IMR-90 (cell line): Measurements from ENCODE around the gene PDLIM5. TPM values are rescaled to one million over a fixed set of nuclear protein-coding genes. Genes with fewer than 3 reads are reported as not detected.
A peak's percentile ranks its signal among the peaks of the same experiment; 100 is the strongest.

ENCODE experiments used
- ATAC-seq: fragments of 200-7000 bp; cut with Tn5 transposase; 2 replicates; pipeline ENCODE4 v1.9.1; 2020; ENCODE audit warnings: low read depth, mild to moderate bottlenecking, moderate library complexity
- BruUV-seq: library from RNA; stranded (reverse); fragments of 400-500 nt; replicated peaks from 2 replicates; lab custom pipeline; 2021; lab: Mats Ljungman, UMichigan
- CTCF ChIA-PET: fragments of 300-600 bp; formaldehyde crosslinking; extraction: SDS; loops from one replicate; lab custom pipeline; 2021; ENCODE audit warnings: antibody characterized with exemption; lab: Yijun Ruan, JAX
- POLR2A ChIA-PET: fragments of 300-600 bp; sonication (Branson Sonifier 250); formaldehyde crosslinking; loops from one replicate; lab custom pipeline; 2022; ENCODE audit warnings: antibody characterized with exemption; ENCODE audit not compliant: unreplicated experiment; lab: Charles Lee
- DNase-seq: peaks from one replicate; pipeline ENCODE4 v3.0.0; 2013
- H2AFZ ChIP-seq: replicated peaks from 2 replicates; pipeline ENCODE3; 2013; ENCODE audit warnings: low read length, mild to moderate bottlenecking; ENCODE audit not compliant: poor library complexity
- H2AK5ac ChIP-seq: 2 replicates; pipeline ENCODE4 v1.6.1; 2013; ENCODE audit warnings: low read depth, low read length, inconsistent platforms
- H2AK9ac ChIP-seq: replicated peaks from 2 replicates; pipeline ENCODE3; 2013; ENCODE audit warnings: mild to moderate bottlenecking, low read depth, low read length, moderate library complexity; ENCODE audit not compliant: poor library complexity
- H2BK120ac ChIP-seq: 2 replicates; pipeline ENCODE4 v1.6.1; 2013; ENCODE audit warnings: low read depth, low read length, inconsistent platforms
- H2BK15ac ChIP-seq: 3 replicates; pipeline ENCODE4 v1.6.1; 2013; ENCODE audit warnings: low read depth, low read length, inconsistent platforms
- H2BK20ac ChIP-seq: 2 replicates; pipeline ENCODE4 v1.6.1; 2013; ENCODE audit warnings: low read depth, mild to moderate bottlenecking, inconsistent platforms, low read length, moderate library complexity
- H2BK5ac ChIP-seq: 2 replicates; pipeline ENCODE4 v1.6.1; 2013; ENCODE audit warnings: mild to moderate bottlenecking, low read depth, low read length, inconsistent platforms; ENCODE audit not compliant: poor library complexity, severe bottlenecking
- H3K14ac ChIP-seq: replicated peaks from 2 replicates; pipeline ENCODE4 v1.6.1; 2013; ENCODE audit warnings: low read depth, low read length, inconsistent platforms
- H3K18ac ChIP-seq: 2 replicates; pipeline ENCODE4 v1.6.1; 2013; ENCODE audit warnings: low read depth, low read length, control low read depth
- H3K23ac ChIP-seq: 2 replicates; pipeline ENCODE4 v1.6.1; 2013; ENCODE audit warnings: low read depth, low read length, inconsistent platforms
- H3K27ac ChIP-seq: 2 replicates; pipeline ENCODE4 v1.5.1; 2013; ENCODE audit warnings: mild to moderate bottlenecking, control low read depth, low read length; ENCODE audit not compliant: insufficient read depth
- H3K27me3 ChIP-seq: 2 replicates; pipeline ENCODE4 v1.6.1; 2013; ENCODE audit warnings: low read length; ENCODE audit not compliant: control insufficient read depth, insufficient read depth
- H3K36me3 ChIP-seq: 2 replicates; pipeline ENCODE4 v1.6.1; 2013; ENCODE audit warnings: low read length, mixed read lengths; ENCODE audit not compliant: control insufficient read depth, insufficient read depth
- H3K4ac ChIP-seq: 2 replicates; pipeline ENCODE4 v1.6.1; 2013; ENCODE audit warnings: low read depth, low read length, inconsistent platforms
- H3K4me1 ChIP-seq: 2 replicates; pipeline ENCODE4 v1.6.1; 2013; ENCODE audit warnings: low read length, mixed read lengths; ENCODE audit not compliant: control insufficient read depth, insufficient read depth
- H3K4me2 ChIP-seq: 2 replicates; pipeline ENCODE4 v1.6.1; 2013; ENCODE audit warnings: low read depth, mild to moderate bottlenecking, control low read depth, low read length, moderate library complexity
- H3K4me3 ChIP-seq: 2 replicates; pipeline ENCODE4 v1.5.1; 2013; ENCODE audit warnings: low read depth, mild to moderate bottlenecking, control low read depth, low read length, moderate library complexity; ENCODE audit not compliant: insufficient read depth
- H3K56ac ChIP-seq: 2 replicates; pipeline ENCODE4 v1.6.1; 2013; ENCODE audit warnings: low read length, inconsistent platforms; ENCODE audit not compliant: insufficient read depth; ENCODE audit errors: extremely low read depth
- H3K79me1 ChIP-seq, 2 experiments: 2 replicates each; pipeline ENCODE4 v1.6.1; 2013; ENCODE audit warnings: low read length in 2 of 2, inconsistent platforms in 1 of 2, low read depth in 1 of 2
- H3K9ac ChIP-seq: 2 replicates; pipeline ENCODE4 v1.6.1; 2013; ENCODE audit warnings: low read depth, low read length, control low read depth
- H3K9me1 ChIP-seq: 2 replicates; pipeline ENCODE4 v1.6.1; 2013; ENCODE audit warnings: low read length, inconsistent platforms; ENCODE audit not compliant: insufficient read depth
- H3K9me3 ChIP-seq: 2 replicates; pipeline ENCODE4 v1.6.1; 2013; ENCODE audit warnings: low read length; ENCODE audit not compliant: control insufficient read depth, insufficient read depth
- H4K20me1 ChIP-seq: 2 replicates; pipeline ENCODE4 v1.6.1; 2013; ENCODE audit warnings: low read length, inconsistent platforms; ENCODE audit not compliant: insufficient read depth
- H4K5ac ChIP-seq: 2 replicates; pipeline ENCODE4 v1.6.1; 2013; ENCODE audit warnings: mild to moderate bottlenecking, low read depth, low read length, control low read depth
- H4K8ac ChIP-seq, 2 experiments: 2 replicates each; pipeline ENCODE4 v1.6.1; 2013; ENCODE audit warnings: low read depth in 2 of 2, low read length in 2 of 2, control low read depth in 1 of 2, inconsistent platforms in 1 of 2
- H4K91ac ChIP-seq: 2 replicates; pipeline ENCODE4 v1.6.1; 2013; ENCODE audit warnings: low read depth, low read length, inconsistent platforms; ENCODE audit not compliant: insufficient read depth
- MAZ ChIP-seq: IDR thresholded peaks from 2 replicates; pipeline ENCODE4 v1.6.1; 2012; ENCODE audit warnings: low read depth, mild to moderate bottlenecking, low read length, improper control_type of control experiment, moderate library complexity, borderline replicate concordance
- MXI1 ChIP-seq: IDR thresholded peaks from 2 replicates; pipeline ENCODE4 v1.6.1; 2012; ENCODE audit warnings: low read depth, mild to moderate bottlenecking, low read length, moderate library complexity, borderline replicate concordance
- WGBS, 2 experiments: methylation state at CpG; one replicate each; pipeline versions ENCODE4 v1.1.5 to v1.1.7; 2013; ENCODE audit warnings: missing lambda C conversion rate in 2 of 2; ENCODE audit not compliant: insufficient read length in 1 of 2; ENCODE audit errors: extremely low coverage in 2 of 2; 5-methylcytosine and 5-hydroxymethylcytosine counted together
- dilution Hi-C: fragments of 300-500 bp; cut with HindIII; formaldehyde crosslinking; loops from one replicate; pipeline ENCODE4 v1.14.3; 2018; ENCODE audit warnings: low sequenced_read_pairs; ENCODE audit not compliant: unreplicated experiment
- in situ Hi-C: fragments of 300-500 bp; cut with MboI; formaldehyde crosslinking; loops from 3 replicates; pipeline ENCODE4 v1.14.3; 2019; ENCODE audit warnings: low sequenced_read_pairs, inconsistent platforms, mixed read lengths
- intact Hi-C: fragments of 100-400 bp; cut with micrococcal nuclease; formaldehyde crosslinking; loops from 2 replicates; pipeline ENCODE4 v1.10.0; 2022
- polyA plus RNA-seq, 3 experiments: library from polyadenylated mRNA; depleted of rRNA; stranded (reverse); fragments of >200 nt; gene quantifications; 2 replicates each; pipeline ENCODE4 v1.2.3, GENCODE V29; 2012; ENCODE audit warnings: low replicate concordance in 1 of 3
- total RNA-seq: library from RNA; depleted of rRNA; stranded (reverse); fragments of >200 nt; gene quantifications from 2 replicates; pipeline ENCODE4 v1.2.3, GENCODE V29; 2012
- TF ChIP-seq, protein P1 (sequence below): fragments of 150-350 bp; IDR thresholded peaks from 2 replicates; pipeline ENCODE4 v1.6.1; 2016; ENCODE audit warnings: low read depth, mild to moderate bottlenecking, low read length, moderate library complexity, borderline replicate concordance

The PDLIM5 gene
- total and polyA plus RNA-seq, 2 of the 4 experiments (the other 2 are of a cell fraction): 96.5 to 188 TPM

GRCh38 chr4:94452476-94453371 lies 982 bp downstream of the PDLIM5 start:
- Histone ChIP-seq H2BK15ac (peak overlapping the region; percentile 57), H3K18ac (peak overlapping the region; percentile 67), H4K5ac (peak overlapping the region; percentile 25; the same call in 1 of the 2 replicates), H2AK9ac (peak overlapping the region; percentile 28), H2BK5ac (peak overlapping the region; percentile 93), H3K4me2 (peak overlapping the region; percentile 87), H4K91ac (peak overlapping the region; percentile 62), H3K36me3 (peaks cover 2% of the 10 kb centered on the region; the same call in 1 of the 2 replicates), H3K23ac (peak overlapping the region; percentile 91), H4K20me1 (peaks cover 16% of the 10 kb centered on the region; the same call in 1 of the 2 replicates), H3K14ac (peak overlapping the region; percentile 97), H3K56ac (peak overlapping the region; percentile 86), H4K8ac (peak overlapping the region; percentile 66 to 76), H3K9me1 (peaks cover 7% of the 10 kb centered on the region), H3K79me1 (peaks cover 3 to 17% of the 10 kb centered on the region in 2 experiments; a peak in 3 of 4 replicates), H3K4me1 (peaks cover 6% of the 10 kb centered on the region), H2BK20ac (peak overlapping the region; percentile 40; the same call in 1 of the 2 replicates), H3K4me3 (peak overlapping the region; percentile 99), H3K9me3 (no peaks in the 10 kb centered on the region), H3K27me3 (no peaks in the 10 kb centered on the region), H3K4ac (peak overlapping the region; percentile 85), H2AK5ac (peak overlapping the region; percentile 52; the same call in 1 of the 2 replicates), H2BK120ac (peak overlapping the region; percentile 71), H3K9ac (peak overlapping the region; percentile 90), H3K27ac (peak overlapping the region; percentile 93), H2AFZ (peak overlapping the region; percentile 93)
- DNase-seq (peak; percentile 82), ATAC-seq (peak; percentile 73)
- TSS peak; percentile 45 for BruUV-seq
- 0% methylated on average over 11 of the region's 26 CpGs; no CpG with 5 or more reads in 1 of the 2 experiments for WGBS, 2 experiments
- in situ Hi-C loops (no loop called here), intact Hi-C loops (loop anchor here (2.0 to 5.0 kb wide), 3 partner anchors 64 to 665 kb away; no protein-coding TSS in a partner anchor), dilution Hi-C loops (no loop called here)
- CTCF ChIA-PET: interaction anchor here (0.5 to 1.2 kb wide), 3 partner anchors 15 to 379 kb away, joined by 3 to 5 read pairs (median 4); no protein-coding TSS in a partner anchor
- TF ChIP-seq MAZ (no peak), MXI1 (0 out of 2 replicates have a peak, but pooled peaks have one; percentile 28)
- TF ChIP-seq, protein P1, sequence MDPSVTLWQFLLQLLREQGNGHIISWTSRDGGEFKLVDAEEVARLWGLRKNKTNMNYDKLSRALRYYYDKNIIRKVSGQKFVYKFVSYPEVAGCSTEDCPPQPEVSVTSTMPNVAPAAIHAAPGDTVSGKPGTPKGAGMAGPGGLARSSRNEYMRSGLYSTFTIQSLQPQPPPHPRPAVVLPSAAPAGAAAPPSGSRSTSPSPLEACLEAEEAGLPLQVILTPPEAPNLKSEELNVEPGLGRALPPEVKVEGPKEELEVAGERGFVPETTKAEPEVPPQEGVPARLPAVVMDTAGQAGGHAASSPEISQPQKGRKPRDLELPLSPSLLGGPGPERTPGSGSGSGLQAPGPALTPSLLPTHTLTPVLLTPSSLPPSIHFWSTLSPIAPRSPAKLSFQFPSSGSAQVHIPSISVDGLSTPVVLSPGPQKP: peak; percentile 83; the same call in 1 of the 2 replicates
- POLR2A ChIA-PET: interaction anchor here (0.6 kb wide), 1 partner anchor 39 kb away, joined by 3 read pairs; no protein-coding TSS in a partner anchor
